ENCODE measurements around the gene GLOD5.

DNA sequence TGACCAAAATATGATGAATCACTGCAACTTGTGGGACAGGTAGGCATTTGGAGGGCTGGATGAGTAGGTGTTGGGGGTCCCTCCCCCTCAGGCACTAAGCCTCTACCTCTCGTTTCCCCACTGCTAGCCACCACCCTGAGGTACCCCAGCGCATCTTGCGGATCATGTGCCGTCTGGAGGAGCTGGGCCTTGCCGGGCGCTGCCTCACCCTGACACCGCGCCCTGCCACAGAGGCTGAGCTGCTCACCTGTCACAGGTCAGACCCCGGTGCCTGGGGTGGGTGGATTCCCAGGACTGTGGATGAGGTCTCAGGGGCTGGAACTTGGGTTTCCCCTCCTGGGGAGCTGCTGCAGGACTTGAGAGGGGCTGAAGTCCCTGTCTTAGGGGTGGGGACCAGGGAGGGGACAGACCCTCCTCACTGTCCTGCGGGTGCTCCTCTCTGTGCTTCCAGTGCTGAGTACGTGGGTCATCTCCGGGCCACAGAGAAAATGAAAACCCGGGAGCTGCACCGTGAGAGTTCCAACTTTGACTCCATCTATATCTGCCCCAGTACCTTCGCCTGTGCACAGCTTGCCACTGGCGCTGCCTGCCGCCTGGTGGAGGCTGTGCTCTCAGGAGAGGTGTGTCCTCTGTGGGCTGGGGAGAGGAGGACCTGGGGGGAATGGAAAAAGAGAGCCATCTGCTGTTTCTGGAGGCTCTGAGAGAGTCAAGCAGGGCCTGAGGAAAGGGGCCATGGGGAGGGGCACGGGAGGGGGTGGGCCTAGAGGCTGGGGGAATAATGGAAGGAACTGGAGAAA, 54.7 kb downstream of the GLOD5 start:
- TF ChIP-seq POLR2A (IDR thresholded peaks at IDR 0.05; ENCODE audit: low read length) (no peak), FOSB (CRISPR knock-in tag; IDR thresholded peaks at IDR 0.05) (no peak), CTCF (IDR thresholded peaks at IDR 0.05) (no peak), MYC (IDR thresholded peaks at IDR 0.05; ENCODE audit: borderline replicate concordance, low read length) (no peak), RFX5 (IDR thresholded peaks at IDR 0.05) (no peak)
